GM23248 (cell line): Measurements from ENCODE around the gene TIA1.
"Not testable (repeated sequence)": the region's sequence is repeated elsewhere in the genome, so short reads cannot be mapped to it uniquely, and the experiment has no call there.

Source experiments
- EZH2 ChIP-seq: fragments of 200-600 bp; sonication (generic); IDR thresholded peaks from 2 replicates; pipeline ENCODE4 v1.6.1; 2018; ENCODE audit warnings: antibody characterized with exemption, mild to moderate bottlenecking; ENCODE audit not compliant: insufficient read depth, poor library complexity, severe bottlenecking
- EZH2phosphoT487 ChIP-seq: fragments of 200-600 bp; sonication (generic); IDR thresholded peaks from 2 replicates; pipeline ENCODE4 v1.6.1; 2018; ENCODE audit warnings: antibody characterized with exemption, moderate library complexity, mild to moderate bottlenecking, low read depth; ENCODE audit not compliant: insufficient read depth

- not testable (repeated sequence) for TF ChIP-seq EZH2, EZH2phosphoT487
Measured at GRCh38 chr2:70266925-70267324, 18.5 kb upstream of the TIA1 start.
